PFSK-1 (cell line): ENCODE data around the gene GRID1.

ENCODE experiments used
- FOXP2 ChIP-seq: optimal IDR thresholded peaks from 2 replicates; pipeline ENCODE3; 2011; ENCODE audit warnings: borderline replicate concordance, control low read depth, inconsistent platforms; ENCODE audit not compliant: insufficient read depth; ENCODE audit errors: extremely low read length, extremely low read depth
- POLR2AphosphoS5 ChIP-seq: IDR thresholded peaks from 2 replicates; pipeline ENCODE4 v1.6.1; 2012; ENCODE audit warnings: low read depth, mild to moderate bottlenecking, control low read depth, low read length, moderate library complexity
- REST ChIP-seq, 2 experiments: IDR thresholded peaks; 2 replicates each; pipeline versions ENCODE4 v1.6.1 to v1.8.0; 2011 to 2012; ENCODE audit warnings: low read depth in 2 of 2, low read length in 2 of 2, control low read depth in 1 of 2, inconsistent platforms in 1 of 2, mild to moderate bottlenecking in 1 of 2, moderate library complexity in 1 of 2; ENCODE audit not compliant: insufficient read depth in 1 of 2
- SIN3A ChIP-seq: IDR thresholded peaks from 2 replicates; pipeline ENCODE4 v1.6.1; 2012; ENCODE audit warnings: mild to moderate bottlenecking, low read length, moderate library complexity, borderline replicate concordance; ENCODE audit not compliant: insufficient read depth
- TAF1 ChIP-seq: IDR thresholded peaks from 2 replicates; pipeline ENCODE4 v1.6.1; 2012; ENCODE audit warnings: low read length, control low read depth, borderline replicate concordance; ENCODE audit not compliant: insufficient read depth

- TF ChIP-seq POLR2AphosphoS5 (no peak), TAF1 (no peak), FOXP2 (no peak), REST (IDR thresholded peaks at IDR 0.05; ENCODE audit: insufficient read depth in 1 of 2, low read depth in 2 of 2, low read length in 2 of 2) (no peak), SIN3A (no peak)
These were observed 698.1 kb downstream of the GRID1 start for GRCh38 chr10:85668522-85668921.
